DOHH2 (cell line): ENCODE data around the gene HPSE.

ENCODE experiments used
- H3F3A ChIP-seq: fragments of 200-600 bp; sonication (generic), shearing (Covaris generic); 2 replicates; pipeline ENCODE4 v1.6.0; 2016; ENCODE audit warnings: antibody characterized with exemption, mild to moderate bottlenecking; ENCODE audit not compliant: control insufficient read depth, insufficient read depth
- H3K27ac ChIP-seq: fragments of 200-600 bp; sonication (generic); 2 replicates; pipeline ENCODE4 v1.5.1; 2014; ENCODE audit warnings: low read depth, mild to moderate bottlenecking, low read length, moderate library complexity
- H3K27me3 ChIP-seq: fragments of 200-600 bp; sonication (generic); 2 replicates; pipeline ENCODE4 v1.6.1; 2014; ENCODE audit warnings: mild to moderate bottlenecking, low read length, mixed read lengths; ENCODE audit not compliant: control insufficient read depth
- H3K36me3 ChIP-seq: fragments of 200-600 bp; sonication (generic); 2 replicates; pipeline ENCODE4 v1.6.1; 2014; ENCODE audit warnings: mild to moderate bottlenecking, low read length, moderate library complexity, mixed read lengths; ENCODE audit not compliant: control insufficient read depth
- H3K4me1 ChIP-seq: fragments of 200-600 bp; sonication (generic); 2 replicates; pipeline ENCODE4 v1.6.1; 2014; ENCODE audit warnings: mild to moderate bottlenecking, low read length, mixed read lengths; ENCODE audit not compliant: control insufficient read depth
- H3K4me2 ChIP-seq: fragments of 200-600 bp; sonication (generic); 2 replicates; pipeline ENCODE4 v1.6.0; 2014; ENCODE audit warnings: mild to moderate bottlenecking, low read length, moderate library complexity
- H3K4me3 ChIP-seq: fragments of 200-600 bp; sonication (generic); 2 replicates; pipeline ENCODE4 v1.5.1; 2014; ENCODE audit warnings: mild to moderate bottlenecking, low read length, mixed read lengths
- H3K79me2 ChIP-seq: fragments of 200-600 bp; sonication (generic); 2 replicates; pipeline ENCODE4 v1.6.1; 2014; ENCODE audit warnings: mild to moderate bottlenecking, low read length, mixed read lengths; ENCODE audit not compliant: control insufficient read depth
- H3K9me2 ChIP-seq: fragments of 200-600 bp; sonication (generic); replicated peaks from 2 replicates; pipeline ENCODE4 v1.6.1; 2014; ENCODE audit warnings: mild to moderate bottlenecking, low read length, mixed read lengths; ENCODE audit not compliant: control insufficient read depth
- H3K9me3 ChIP-seq: fragments of 200-600 bp; sonication (generic); 2 replicates; pipeline ENCODE4 v1.6.1; 2014; ENCODE audit warnings: antibody characterized with exemption, low read length, mixed read lengths; ENCODE audit not compliant: control insufficient read depth, insufficient read depth
- H4K20me1 ChIP-seq: fragments of 200-600 bp; sonication (generic); 2 replicates; pipeline ENCODE4 v1.6.0; 2014; ENCODE audit warnings: low read depth, mild to moderate bottlenecking, antibody characterized with exemption, low read length, moderate library complexity; ENCODE audit not compliant: control insufficient read depth, insufficient read depth
- EZH2phosphoT487 ChIP-seq: fragments of 200-600 bp; sonication (generic); IDR thresholded peaks from 2 replicates; pipeline ENCODE4 v1.6.1; 2017; ENCODE audit warnings: borderline replicate concordance, mild to moderate bottlenecking, antibody characterized with exemption, low read length, moderate library complexity, mixed read lengths
- TF ChIP-seq, protein P1 (sequence below): fragments of 200-600 bp; sonication (generic); IDR thresholded peaks from one replicate; pipeline ENCODE4 v1.5.1; 2014; ENCODE audit warnings: antibody characterized with exemption, mild to moderate bottlenecking, low read depth, low read length; ENCODE audit not compliant: poor library complexity, severe bottlenecking

The HPSE gene

DNA sequence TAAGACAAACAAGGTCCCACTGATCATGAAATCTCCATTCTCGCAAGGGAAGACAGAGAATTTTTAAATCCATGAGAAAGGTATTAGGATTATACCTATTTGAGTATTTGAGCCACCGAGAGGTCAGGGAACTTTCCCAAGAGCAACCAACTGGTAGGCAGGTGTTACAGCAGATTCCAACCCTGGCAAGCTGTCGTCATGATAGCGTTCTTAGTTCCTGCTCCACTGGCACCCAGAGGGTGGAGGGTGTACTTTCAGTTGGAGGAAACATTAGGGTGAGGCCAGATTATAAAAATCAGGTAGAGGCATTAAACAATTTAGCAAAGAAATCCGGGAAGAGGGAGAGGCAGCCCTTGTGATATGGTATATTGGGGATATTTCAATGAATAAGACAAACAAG, 73.3 kb downstream of the HPSE start:
- Histone ChIP-seq H3K27ac (no peak overlapping the region), H3K9me2 (no peaks in the 10 kb centered on the region), H3K9me3 (no peaks in the 10 kb centered on the region), H3K4me3 (no peak overlapping the region), H4K20me1 (no peaks in the 10 kb centered on the region), H3K79me2 (no peaks in the 10 kb centered on the region), H3K27me3 (no peaks in the 10 kb centered on the region), H3K4me2 (no peak overlapping the region), H3K36me3 (peaks cover 12% of the 10 kb centered on the region), H3K4me1 (peaks cover 14% of the 10 kb centered on the region), H3F3A (0 out of 2 replicates have a peak, but pooled peaks cover 3% of the 10 kb centered on the region)
- TF ChIP-seq, protein P1, sequence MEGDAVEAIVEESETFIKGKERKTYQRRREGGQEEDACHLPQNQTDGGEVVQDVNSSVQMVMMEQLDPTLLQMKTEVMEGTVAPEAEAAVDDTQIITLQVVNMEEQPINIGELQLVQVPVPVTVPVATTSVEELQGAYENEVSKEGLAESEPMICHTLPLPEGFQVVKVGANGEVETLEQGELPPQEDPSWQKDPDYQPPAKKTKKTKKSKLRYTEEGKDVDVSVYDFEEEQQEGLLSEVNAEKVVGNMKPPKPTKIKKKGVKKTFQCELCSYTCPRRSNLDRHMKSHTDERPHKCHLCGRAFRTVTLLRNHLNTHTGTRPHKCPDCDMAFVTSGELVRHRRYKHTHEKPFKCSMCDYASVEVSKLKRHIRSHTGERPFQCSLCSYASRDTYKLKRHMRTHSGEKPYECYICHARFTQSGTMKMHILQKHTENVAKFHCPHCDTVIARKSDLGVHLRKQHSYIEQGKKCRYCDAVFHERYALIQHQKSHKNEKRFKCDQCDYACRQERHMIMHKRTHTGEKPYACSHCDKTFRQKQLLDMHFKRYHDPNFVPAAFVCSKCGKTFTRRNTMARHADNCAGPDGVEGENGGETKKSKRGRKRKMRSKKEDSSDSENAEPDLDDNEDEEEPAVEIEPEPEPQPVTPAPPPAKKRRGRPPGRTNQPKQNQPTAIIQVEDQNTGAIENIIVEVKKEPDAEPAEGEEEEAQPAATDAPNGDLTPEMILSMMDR: no peak
- no peak for TF ChIP-seq EZH2phosphoT487

DNA sequence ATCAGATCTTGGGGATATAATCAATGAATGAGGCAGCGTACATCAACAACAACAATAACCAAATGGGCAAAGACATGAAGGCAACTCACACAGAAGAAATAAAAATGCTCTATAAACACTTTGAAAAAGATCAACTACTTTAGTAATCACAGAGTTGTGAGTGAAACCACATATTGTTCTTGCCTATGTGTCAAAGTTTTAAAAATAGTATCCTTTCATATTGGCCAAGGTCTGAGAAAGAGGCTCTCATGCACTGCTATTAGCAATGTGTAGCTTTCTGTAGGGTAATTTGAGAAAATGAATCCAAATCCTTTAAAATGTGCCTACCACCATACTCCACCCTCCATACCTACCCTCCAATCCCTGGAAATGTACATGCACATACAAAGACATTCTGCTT, 75.1 kb downstream of the HPSE start:
- TF ChIP-seq, protein P1: no peak
- no peak for TF ChIP-seq EZH2phosphoT487
- Histone ChIP-seq H3K27ac (no peak overlapping the region), H3F3A (0 out of 2 replicates have a peak, but pooled peaks cover 3% of the 10 kb centered on the region), H3K36me3 (peaks cover 8% of the 10 kb centered on the region), H4K20me1 (no peaks in the 10 kb centered on the region), H3K9me2 (no peaks in the 10 kb centered on the region), H3K4me1 (peaks cover 22% of the 10 kb centered on the region), H3K4me3 (no peak overlapping the region), H3K79me2 (no peaks in the 10 kb centered on the region), H3K9me3 (no peaks in the 10 kb centered on the region), H3K27me3 (no peaks in the 10 kb centered on the region), H3K4me2 (no peak overlapping the region)

DNA sequence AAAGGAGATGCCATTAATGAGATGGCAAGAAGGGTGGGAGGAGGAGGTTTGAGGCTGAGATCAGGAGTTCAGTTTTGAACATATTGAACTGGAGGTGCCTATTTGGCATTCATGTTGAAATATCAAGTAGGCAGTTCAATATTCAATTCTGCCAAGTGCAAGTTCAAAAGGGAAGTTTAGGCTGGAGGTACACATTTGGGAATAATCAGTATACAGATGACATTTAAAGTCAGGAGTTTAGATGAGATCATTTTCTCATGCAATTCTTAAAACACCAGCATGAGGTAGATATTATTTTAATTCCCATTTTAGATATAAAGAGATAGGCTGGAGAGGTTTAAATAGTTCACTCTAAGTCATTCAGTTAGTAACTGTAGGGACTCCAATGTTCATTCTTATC, 76.2 kb downstream of the HPSE start:
- no peaks in the 10 kb centered on the region for H3K79me2 ChIP-seq
- H3F3A ChIP-seq: 0 out of 2 replicates have a peak, but pooled peaks cover 3% of the 10 kb centered on the region
- peaks cover 22% of the 10 kb centered on the region for H3K4me1 ChIP-seq
- no peaks in the 10 kb centered on the region for H3K27me3 ChIP-seq
- no peak for TF ChIP-seq EZH2phosphoT487
- TF ChIP-seq, protein P1: no peak
- no peaks in the 10 kb centered on the region for H3K9me3 ChIP-seq
- H4K20me1 ChIP-seq: no peaks in the 10 kb centered on the region
- no peak overlapping the region for H3K27ac ChIP-seq
- no peak overlapping the region for H3K4me3 ChIP-seq
- no peaks in the 10 kb centered on the region for H3K9me2 ChIP-seq
- H3K4me2 ChIP-seq: no peak overlapping the region
- H3K36me3 ChIP-seq: peaks cover 8% of the 10 kb centered on the region
